Hepatocyte (in vitro differentiated cells): ENCODE data around the gene RGS14. TPM values are rescaled to one million over a fixed set of nuclear protein-coding genes. Genes with fewer than 3 reads are reported as not detected.

Experiments
- DNase-seq: peaks from one replicate; pipeline ENCODE4 v3.0.0-alpha.2; 2016; ENCODE audit warnings: low spot score
- H2AFZ ChIP-seq: fragments of 200-600 bp; sonication (generic); 2 replicates; pipeline ENCODE4 v1.6.0; 2016; ENCODE audit warnings: antibody characterized with exemption, mild to moderate bottlenecking
- H3K27ac ChIP-seq: fragments of 200-600 bp; sonication (generic); 2 replicates; pipeline ENCODE4 v1.5.1; 2016; ENCODE audit warnings: mild to moderate bottlenecking
- H3K27me3 ChIP-seq: fragments of 200-600 bp; sonication (generic); 2 replicates; pipeline ENCODE4 v1.6.1; 2016
- H3K36me3 ChIP-seq: fragments of 200-600 bp; sonication (generic); replicated peaks from 2 replicates; pipeline ENCODE4 v1.5.1; 2016; ENCODE audit warnings: low read depth; ENCODE audit not compliant: insufficient read depth
- H3K4me1 ChIP-seq: fragments of 200-600 bp; sonication (generic); 2 replicates; pipeline ENCODE4 v1.5.1; 2016; ENCODE audit warnings: mild to moderate bottlenecking, moderate library complexity; ENCODE audit not compliant: insufficient read depth
- H3K4me2 ChIP-seq: fragments of 200-600 bp; sonication (generic); 2 replicates; pipeline ENCODE4 v1.6.0; 2016
- H3K4me3 ChIP-seq: fragments of 200-600 bp; sonication (generic); 2 replicates; pipeline ENCODE4 v1.5.1; 2016; ENCODE audit warnings: mild to moderate bottlenecking
- H3K79me2 ChIP-seq: fragments of 200-600 bp; sonication (generic); 2 replicates; pipeline ENCODE4 v1.6.0; 2017; ENCODE audit warnings: mild to moderate bottlenecking
- H3K9me2 ChIP-seq: fragments of 200-600 bp; sonication (generic); replicated peaks from 2 replicates; pipeline ENCODE4 v1.6.0; 2017; ENCODE audit warnings: mild to moderate bottlenecking; ENCODE audit not compliant: insufficient read depth
- H3K9me3 ChIP-seq: fragments of 200-600 bp; sonication (generic); 2 replicates; pipeline ENCODE4 v1.5.1; 2016; ENCODE audit warnings: low read depth, mild to moderate bottlenecking
- H4K20me1 ChIP-seq: fragments of 200-600 bp; sonication (generic); 2 replicates; pipeline ENCODE4 v1.6.0; 2016; ENCODE audit warnings: mild to moderate bottlenecking; ENCODE audit not compliant: insufficient read depth, poor library complexity, severe bottlenecking
- CTCF ChIP-seq: fragments of 200-600 bp; sonication (generic); IDR thresholded peaks from 2 replicates; pipeline ENCODE4 v1.5.1; 2016; ENCODE audit warnings: antibody characterized with exemption, mild to moderate bottlenecking; ENCODE audit not compliant: poor library complexity
- EZH2 ChIP-seq: fragments of 200-600 bp; sonication (generic); IDR thresholded peaks from 2 replicates; pipeline ENCODE4 v1.6.1; 2016; ENCODE audit warnings: antibody characterized with exemption, mild to moderate bottlenecking, borderline replicate concordance
- EZH2phosphoT487 ChIP-seq: fragments of 200-600 bp; sonication (generic); IDR thresholded peaks from one replicate; pipeline ENCODE4 v1.6.1; 2018; ENCODE audit warnings: antibody characterized with exemption, mild to moderate bottlenecking, low read depth, moderate library complexity; ENCODE audit not compliant: unreplicated experiment, severe bottlenecking
- WGBS: methylation state at CpG from one replicate; pipeline ENCODE4 v1.1.6; 2016; ENCODE audit warnings: low lambda C conversion rate; ENCODE audit errors: missing lambda C conversion rate; 5-methylcytosine and 5-hydroxymethylcytosine counted together
- polyA plus RNA-seq: library from polyadenylated mRNA; unstranded; fragments of >200 nt; fragmentation: Nextera tagmentation; extraction: Ambion mirVana; gene quantifications from 2 replicates; pipeline ENCODE4 v1.2.1, GENCODE V29; 2016
- total RNA-seq: library from RNA; depleted of rRNA; stranded (reverse); fragments of >200 nt; gene quantifications from 2 replicates; pipeline ENCODE4 v1.2.3, GENCODE V29; 2014

RGS14 gene
- total and polyA plus RNA-seq, 2 experiments from 2014 or later = 36.5 to 37.0 TPM

DNA sequence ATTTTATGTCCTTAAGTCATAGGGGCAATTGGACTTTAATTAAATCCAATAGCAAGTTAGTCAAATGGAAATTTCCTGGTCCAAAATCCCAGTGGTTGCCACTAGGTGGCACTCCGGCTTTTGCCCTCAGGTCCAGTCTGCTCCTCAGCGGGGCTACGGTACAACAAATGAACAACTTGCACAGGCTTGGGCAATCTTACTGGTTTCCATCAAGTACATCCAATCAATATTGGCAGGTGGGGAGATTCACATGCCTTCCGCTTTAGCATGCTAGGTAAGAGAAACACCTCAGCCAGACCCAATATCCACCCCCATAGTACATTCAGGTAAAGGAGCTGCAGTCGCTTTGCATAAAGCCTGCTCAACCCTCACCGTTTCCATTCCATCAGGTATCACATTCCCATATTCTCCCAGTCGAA, 39.8 kb upstream of the RGS14 start:
- Histone ChIP-seq H3K79me2 (peaks cover 8% of the 10 kb centered on the region), H2AFZ (no peak overlapping the region), H3K27ac (no peak overlapping the region), H3K9me2 (no peaks in the 10 kb centered on the region), H3K36me3 (no peaks in the 10 kb centered on the region), H3K27me3 (no peaks in the 10 kb centered on the region), H3K4me3 (no peak overlapping the region), H4K20me1 (no peaks in the 10 kb centered on the region), H3K9me3 (no peaks in the 10 kb centered on the region), H3K4me1 (peaks cover under 1% of the 10 kb centered on the region), H3K4me2 (peak overlapping the region; percentile 5)
- WGBS = 28% methylated on average over 7 of the region's 7 CpGs
- TF ChIP-seq EZH2phosphoT487 = no peak
- peak; percentile 82 for TF ChIP-seq CTCF
- no peak for TF ChIP-seq EZH2
- DNase-seq = peak; percentile 86

GRCh38 chr5:177319913-177320588, 37.7 kb upstream of the RGS14 start:
- H3K36me3 ChIP-seq = no peaks in the 10 kb centered on the region
- H3K9me3 ChIP-seq = no peaks in the 10 kb centered on the region
- H3K27me3 ChIP-seq = no peaks in the 10 kb centered on the region
- H3K4me2 ChIP-seq = no peak overlapping the region
- no peak overlapping the region for H3K4me3 ChIP-seq
- no peaks in the 10 kb centered on the region for H3K9me2 ChIP-seq
- DNase-seq = no peak
- H3K4me1 ChIP-seq = peaks cover 7% of the 10 kb centered on the region
- 96% methylated on average over 14 of the region's 14 CpGs for WGBS
- TF ChIP-seq EZH2phosphoT487 (no peak), EZH2 (no peak), CTCF (no peak)
- H4K20me1 ChIP-seq = no peaks in the 10 kb centered on the region
- no peak overlapping the region for H2AFZ ChIP-seq
- H3K79me2 ChIP-seq = peaks cover 9% of the 10 kb centered on the region
- no peak overlapping the region for H3K27ac ChIP-seq

DNA sequence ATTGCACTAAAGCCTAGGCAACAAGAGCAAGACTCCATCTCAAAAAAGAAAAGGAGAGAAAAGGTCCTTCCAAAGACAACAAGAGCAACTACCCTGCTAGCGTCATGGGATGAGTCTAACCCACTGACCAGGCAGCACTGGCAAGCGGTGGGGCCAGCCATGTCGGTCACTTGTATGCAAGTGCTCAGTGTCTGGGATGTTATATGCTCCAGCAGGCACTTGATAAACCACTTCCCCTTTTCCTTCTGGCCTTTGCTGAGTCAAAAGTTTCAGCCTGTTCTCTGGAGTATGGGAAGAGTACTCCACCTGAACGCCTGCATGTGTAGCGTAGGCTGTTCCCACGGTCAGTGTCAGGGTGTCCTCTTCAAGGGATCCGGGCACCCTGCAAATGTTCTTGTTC, 36.8 kb upstream of the RGS14 start:
- Histone ChIP-seq H3K4me1 (peaks cover 16% of the 10 kb centered on the region), H3K4me3 (no peak overlapping the region), H3K79me2 (peaks cover 9% of the 10 kb centered on the region), H2AFZ (no peak overlapping the region), H3K9me3 (no peaks in the 10 kb centered on the region), H3K27ac (no peak overlapping the region), H3K4me2 (no peak overlapping the region), H3K36me3 (no peaks in the 10 kb centered on the region), H3K9me2 (no peaks in the 10 kb centered on the region), H4K20me1 (no peaks in the 10 kb centered on the region), H3K27me3 (no peaks in the 10 kb centered on the region)
- TF ChIP-seq CTCF = no peak
- TF ChIP-seq EZH2phosphoT487 = no peak
- no peak for TF ChIP-seq EZH2
- WGBS = 98% methylated on average over 7 of the region's 7 CpGs
- no peak for DNase-seq
